Subcutaneous adipose tissue (tissue), 4 donors: ENCODE results near the gene WDPCP. TPM values are rescaled to one million over a fixed set of nuclear protein-coding genes. Genes with fewer than 3 reads are reported as not detected.

ENCODE experiments used
- CTCF ChIP-seq: fragments of 450-650 bp; IDR thresholded peaks from one replicate; pipeline ENCODE4 v1.5.1; 2016; ENCODE audit warnings: low read depth, mild to moderate bottlenecking, control low read depth, antibody characterized with exemption, moderate library complexity
- total RNA-seq, 4 donors: library from RNA; depleted of rRNA; stranded (reverse); fragments of >200 nt; gene quantifications; one replicate each; pipeline ENCODE4 v1.1.0, GENCODE V29; 2016

The WDPCP gene
- total RNA-seq, 4 donors from 2014 or later = 19.5 to 29.5 (median 22.9) TPM

GRCh38 chr2:63101954-63102353 lies 486.3 kb downstream of the WDPCP start:
- no peak for TF ChIP-seq CTCF

- no peak for TF ChIP-seq CTCF
Observed at GRCh38 chr2:63099032-63099431, 489.2 kb downstream of the WDPCP start.

GRCh38 chr2:63096491-63096890 lies 491.8 kb downstream of the WDPCP start:
- no peak for TF ChIP-seq CTCF

- no peak for TF ChIP-seq CTCF
Observed at GRCh38 chr2:63093502-63093901, 494.8 kb downstream of the WDPCP start.

DNA sequence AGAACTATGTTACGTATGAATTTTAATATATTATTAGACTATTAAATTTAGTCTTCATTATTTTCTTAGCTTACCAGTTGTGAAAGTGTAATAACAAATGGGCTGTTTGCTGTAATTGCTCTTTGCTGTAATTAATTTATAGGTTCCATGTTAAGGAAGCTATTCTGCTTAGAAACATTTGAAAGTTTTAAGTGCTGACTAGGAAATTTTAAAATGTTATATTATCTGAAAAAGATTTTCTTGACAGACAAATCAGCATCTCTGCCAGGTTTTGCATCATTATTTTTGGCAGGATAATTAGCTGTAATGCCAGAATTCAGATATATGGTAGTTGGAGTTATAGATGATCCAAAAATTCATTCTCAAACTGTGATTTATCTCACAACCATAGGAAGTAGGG lies 495.4 kb downstream of the WDPCP start:
- TF ChIP-seq CTCF = no peak

GRCh38 chr2:63092401-63092800 lies 495.9 kb downstream of the WDPCP start:
- TF ChIP-seq CTCF = no peak

DNA sequence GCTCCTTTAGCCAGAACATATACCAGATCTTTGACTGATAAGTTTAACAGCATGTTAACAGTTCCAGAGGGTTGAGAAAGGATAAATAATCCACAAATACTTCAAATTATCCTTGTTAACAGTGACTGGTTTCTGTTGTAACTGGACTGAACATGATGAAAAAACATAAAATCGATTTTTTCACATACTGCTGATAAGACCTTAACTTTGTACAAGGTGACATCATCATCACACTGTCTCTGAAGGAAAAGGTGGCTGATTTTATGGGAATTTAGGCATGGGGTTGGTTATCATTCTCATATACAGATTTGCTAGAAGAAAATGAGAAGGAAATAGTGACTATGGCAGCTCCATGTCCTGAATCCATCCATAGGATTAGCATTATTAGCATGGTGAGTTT lies 501.6 kb downstream of the WDPCP start:
- no peak for TF ChIP-seq CTCF
